GM12874 (cell line): ENCODE data around the gene KRTAP10-8.

Source experiments
- CTCF ChIP-seq: IDR thresholded peaks from 2 replicates; pipeline ENCODE4 v1.5.1; 2011; ENCODE audit warnings: low read depth, mild to moderate bottlenecking, control low read depth, low read length, moderate library complexity; ENCODE audit not compliant: insufficient read depth

KRTAP10-8 gene

GRCh38 chr21:44650973-44651675, 39.2 kb downstream of the KRTAP10-8 start:
- no peak for TF ChIP-seq CTCF

- TF ChIP-seq CTCF: no peak
Measured at GRCh38 chr21:44653123-44653522, 41.2 kb downstream of the KRTAP10-8 start.

- no peak for TF ChIP-seq CTCF
Measured at GRCh38 chr21:44653656-44654575, 42.0 kb downstream of the KRTAP10-8 start.

GRCh38 chr21:44654576-44655175, 42.8 kb downstream of the KRTAP10-8 start, which contains the start of gene KRTAP12-4:
Gene KRTAP12-4, minus strand, starts transcription at chr21:44654659. Its CDS starts 45 bp downstream, at chr21:44654614.
- TF ChIP-seq CTCF: no peak

GRCh38 chr21:44656868-44657267, 45.0 kb downstream of the KRTAP10-8 start:
- TF ChIP-seq CTCF: no peak

GRCh38 chr21:44657635-44658540, 46.0 kb downstream of the KRTAP10-8 start, which contains the start of gene KRTAP12-3:
Gene KRTAP12-3, plus strand, starts transcription at chr21:44657932. Its CDS starts 48 bp downstream, at chr21:44657980.
- no peak for TF ChIP-seq CTCF
